ENCODE results near the gene PKD2L1.

- TF ChIP-seq, protein P1, sequence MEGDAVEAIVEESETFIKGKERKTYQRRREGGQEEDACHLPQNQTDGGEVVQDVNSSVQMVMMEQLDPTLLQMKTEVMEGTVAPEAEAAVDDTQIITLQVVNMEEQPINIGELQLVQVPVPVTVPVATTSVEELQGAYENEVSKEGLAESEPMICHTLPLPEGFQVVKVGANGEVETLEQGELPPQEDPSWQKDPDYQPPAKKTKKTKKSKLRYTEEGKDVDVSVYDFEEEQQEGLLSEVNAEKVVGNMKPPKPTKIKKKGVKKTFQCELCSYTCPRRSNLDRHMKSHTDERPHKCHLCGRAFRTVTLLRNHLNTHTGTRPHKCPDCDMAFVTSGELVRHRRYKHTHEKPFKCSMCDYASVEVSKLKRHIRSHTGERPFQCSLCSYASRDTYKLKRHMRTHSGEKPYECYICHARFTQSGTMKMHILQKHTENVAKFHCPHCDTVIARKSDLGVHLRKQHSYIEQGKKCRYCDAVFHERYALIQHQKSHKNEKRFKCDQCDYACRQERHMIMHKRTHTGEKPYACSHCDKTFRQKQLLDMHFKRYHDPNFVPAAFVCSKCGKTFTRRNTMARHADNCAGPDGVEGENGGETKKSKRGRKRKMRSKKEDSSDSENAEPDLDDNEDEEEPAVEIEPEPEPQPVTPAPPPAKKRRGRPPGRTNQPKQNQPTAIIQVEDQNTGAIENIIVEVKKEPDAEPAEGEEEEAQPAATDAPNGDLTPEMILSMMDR (IDR thresholded peaks at IDR 0.05; ENCODE audit: borderline replicate concordance, extremely low read depth, low read length, poor library complexity, severe bottlenecking) = no peak
- TF ChIP-seq EZH2 (IDR thresholded peaks at IDR 0.05; ENCODE audit: borderline replicate concordance, low read depth, low read length, severe bottlenecking) = no peak
These were observed 15.7 kb upstream of the PKD2L1 start for GRCh38 chr10:100345570-100346330.
